Adrenal gland (tissue), 12 donors: ENCODE results near the gene COL3A1. TPM values are rescaled to one million over a fixed set of nuclear protein-coding genes. Genes with fewer than 3 reads are reported as not detected.

Experiments
- DNase-seq, 7 donors: peaks; one replicate each; pipeline ENCODE4 v3.0.0-alpha.2; 2019 to 2020
- H3K27ac ChIP-seq, 5 donors: fragments of 200-600 bp; sonication (generic) in 4 of 5; 1 replicate in 3 of 5; 2 replicates in 2 of 5; pipeline versions ENCODE4 v1.5.1 to v1.8.0; 2016 to 2020; ENCODE audit warnings: mild to moderate bottlenecking in 1 of 5
- H3K27me3 ChIP-seq: fragments of 200-600 bp; 2 replicates; pipeline ENCODE4 v1.8.0; 2021
- H3K36me3 ChIP-seq, 2 donors: fragments of 200-600 bp; replicated peaks in 1 of 2; 1 replicate in 1 of 2; 2 replicates in 1 of 2; pipeline versions ENCODE4 v1.5.1 to v1.8.0; 2018 to 2022
- H3K4me1 ChIP-seq, 2 donors: fragments of 200-600 bp; replicated peaks in 1 of 2; 1 replicate in 1 of 2; 2 replicates in 1 of 2; pipeline versions ENCODE4 v1.5.1 to v1.8.0; 2018 to 2021
- H3K4me3 ChIP-seq, 4 donors: fragments of 200-600 bp; sonication (generic) in 3 of 4; one replicate each; pipeline ENCODE4 v1.5.1; 2016 to 2018
- H3K9me3 ChIP-seq, 3 donors: fragments of 200-600 bp; sonication (generic) in 1 of 3; replicated peaks in 1 of 3; 1 replicate in 2 of 3; 2 replicates in 1 of 3; pipeline versions ENCODE4 v1.5.1 to v1.8.0; 2016 to 2021
- POLR2A ChIP-seq, 2 donors: fragments of 450-650 bp; IDR thresholded peaks; one replicate each; pipeline ENCODE4 v1.6.1; 2017; ENCODE audit warnings: antibody characterized with exemption in 2 of 2, mild to moderate bottlenecking in 2 of 2, moderate library complexity in 1 of 2
- WGBS, 4 donors: extraction: QIAGEN DNeasy Blood & Tissue Kit in 2 of 4; methylation state at CpG; one replicate each; pipeline versions ENCODE4 v1.1.5 to v1.1.7; 2013 to 2017; 5-methylcytosine and 5-hydroxymethylcytosine counted together
- intact Hi-C, 2 donors: fragments of 100-400 bp; cut with DNase I; formaldehyde crosslinking; loops; one replicate each; pipeline versions ENCODE4 v1.14.1 to v1.15.0; 2022 to 2023
- polyA plus RNA-seq, 3 donors: library from polyadenylated mRNA; stranded (reverse); fragments of 200-250 nt in 2 of 3; fragments of 350-450 nt in 1 of 3; fragmentation: Illumina TruSeq in 1 of 3; extraction: RNeasy Lipid Tissue Mini Kit (QIAGEN cat#74804) in 1 of 3; gene quantifications; one replicate each; pipeline ENCODE4 v1.2.3, GENCODE V29; 2013 to 2014
- total RNA-seq, 9 donors: library from RNA; depleted of rRNA in 4 of 9; stranded (reverse); fragments of >200 nt in 4 of 9; fragments of 120-200 nt in 1 of 9; fragmentation: NEBNext Ultra II Directional in 1 of 9; extraction: Animal tissue kit (Norgen Biotek cat#: 25700) in 1 of 9; gene quantifications; one replicate each; pipeline versions ENCODE4 v1.1.0 to v1.2.4, GENCODE V29; 2013 to 2023
- TF ChIP-seq, protein P1 (sequence below), 6 experiments: fragments of 450-650 bp in 4 of 6; fragments of 200-600 bp in 2 of 6; sonication (generic) in 1 of 6; IDR thresholded peaks; 1 replicate in 5 of 6; 2 replicates in 1 of 6; pipeline versions ENCODE4 v1.5.1 to v1.8.0; 2016 to 2021; ENCODE audit warnings: antibody characterized with exemption in 6 of 6, mild to moderate bottlenecking in 2 of 6, moderate library complexity in 1 of 6
- donor health status: healthy with polysubstance abuse.
- donor health status: Bipolar disorder and iron deficiency.
- donor health status: DM: yes; HTN: yes; CAD: no.
- donor health status: DM: no; HTN: no; CAD: no.
- donor health status: DM: no; HTN: no; CAD: no.
- donor health status: DM: yes; HTN: yes; CAD: no.

Gene COL3A1
- total and polyA plus RNA-seq, 12 donors, result 48.4 to 465 (median 173) TPM

DNA sequence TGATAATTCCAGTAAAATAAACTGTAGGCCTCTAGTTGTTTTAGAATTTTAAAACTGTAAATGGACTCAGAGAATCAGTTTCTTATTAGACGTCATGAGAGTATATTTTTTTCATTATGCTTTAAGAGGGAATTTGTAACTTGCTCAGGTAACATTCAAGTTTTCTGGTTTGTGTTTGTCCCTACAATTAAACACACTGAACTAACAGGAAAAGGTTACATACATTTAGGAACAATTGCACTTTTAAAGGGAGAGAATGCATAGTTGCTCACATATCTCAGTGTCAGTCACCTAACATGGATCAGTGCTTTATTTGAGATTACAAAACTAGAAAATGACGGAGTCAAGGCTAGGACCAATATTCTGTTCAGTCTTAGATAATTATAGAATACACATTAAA is 3.1 kb downstream of the COL3A1 start:
- H3K9me3 ChIP-seq, result peaks cover 0 to 3% (median 0%) of the 10 kb centered on the region in 3 donors
- no peaks in the 10 kb centered on the region for H3K27me3 ChIP-seq
- intact Hi-C loops, result no loop called here
- no peak for TF ChIP-seq POLR2A (IDR thresholded peaks at IDR 0.05)
- TF ChIP-seq, protein P1, sequence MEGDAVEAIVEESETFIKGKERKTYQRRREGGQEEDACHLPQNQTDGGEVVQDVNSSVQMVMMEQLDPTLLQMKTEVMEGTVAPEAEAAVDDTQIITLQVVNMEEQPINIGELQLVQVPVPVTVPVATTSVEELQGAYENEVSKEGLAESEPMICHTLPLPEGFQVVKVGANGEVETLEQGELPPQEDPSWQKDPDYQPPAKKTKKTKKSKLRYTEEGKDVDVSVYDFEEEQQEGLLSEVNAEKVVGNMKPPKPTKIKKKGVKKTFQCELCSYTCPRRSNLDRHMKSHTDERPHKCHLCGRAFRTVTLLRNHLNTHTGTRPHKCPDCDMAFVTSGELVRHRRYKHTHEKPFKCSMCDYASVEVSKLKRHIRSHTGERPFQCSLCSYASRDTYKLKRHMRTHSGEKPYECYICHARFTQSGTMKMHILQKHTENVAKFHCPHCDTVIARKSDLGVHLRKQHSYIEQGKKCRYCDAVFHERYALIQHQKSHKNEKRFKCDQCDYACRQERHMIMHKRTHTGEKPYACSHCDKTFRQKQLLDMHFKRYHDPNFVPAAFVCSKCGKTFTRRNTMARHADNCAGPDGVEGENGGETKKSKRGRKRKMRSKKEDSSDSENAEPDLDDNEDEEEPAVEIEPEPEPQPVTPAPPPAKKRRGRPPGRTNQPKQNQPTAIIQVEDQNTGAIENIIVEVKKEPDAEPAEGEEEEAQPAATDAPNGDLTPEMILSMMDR (IDR thresholded peaks at IDR 0.05), result no peak
- H3K4me1 ChIP-seq, result peaks cover 0 to 2% of the 10 kb centered on the region in 2 donors
- no peaks in the 10 kb centered on the region for H3K36me3 ChIP-seq
- no peak for DNase-seq
- H3K27ac ChIP-seq, result peak overlapping the region in 1 of 5 donors; percentile 59
- H3K4me3 ChIP-seq, result peak overlapping the region in 1 of 4 donors; percentile 50
- WGBS, 4 donors, result 55 to 83% (median 65%) methylated on average over 2 of the region's 2 CpGs

DNA sequence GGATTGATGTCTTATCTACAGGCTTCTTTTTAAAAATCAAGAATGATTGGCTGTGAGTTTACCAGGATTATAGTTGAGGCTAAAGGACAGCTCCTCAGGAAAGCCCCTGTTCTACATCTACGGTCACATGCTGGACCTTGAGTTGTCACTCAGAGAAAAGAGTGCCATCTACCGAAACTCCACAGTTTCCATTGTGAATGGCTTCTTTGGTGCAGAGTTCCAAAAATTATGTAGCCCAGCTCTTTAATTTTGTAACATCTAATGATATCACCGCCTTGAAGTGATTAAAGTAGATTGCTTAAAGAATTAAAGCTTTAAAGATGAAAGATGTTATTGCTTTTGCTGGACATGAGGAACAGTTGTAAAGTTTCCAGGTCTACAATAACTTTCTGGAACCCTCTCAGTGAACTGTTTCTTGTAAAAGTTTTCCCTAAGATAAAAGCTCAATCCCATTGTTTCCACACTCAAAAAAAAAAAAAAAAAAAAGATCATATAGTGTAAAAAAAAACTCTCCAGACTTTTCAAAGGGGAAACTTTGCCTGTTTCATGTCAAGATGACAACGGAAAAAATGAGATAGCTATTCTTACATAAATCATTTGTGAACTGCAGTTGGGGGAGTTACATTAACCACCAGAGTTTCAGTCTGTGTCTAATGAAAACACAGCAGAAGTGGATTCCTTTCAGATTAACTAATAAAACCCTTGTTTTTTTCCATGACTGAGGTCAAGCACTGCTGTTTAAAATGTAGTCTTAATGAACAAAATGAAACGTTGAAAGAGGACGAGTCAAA is 4.3 kb downstream of the COL3A1 start:
- H3K4me3 ChIP-seq, result peak overlapping the region in 1 of 4 donors; percentile 50
- DNase-seq, result peak in 1 of 7 donors; percentile 14
- intact Hi-C loops, result no loop called here
- WGBS, 4 donors, result 17 to 32% (median 26%) methylated on average over 6 of the region's 6 CpGs
- peaks cover 0 to 3% (median 0%) of the 10 kb centered on the region in 3 donors for H3K9me3 ChIP-seq
- peak overlapping the region in 3 of 5 donors; percentile 20 to 59 (median 50) for H3K27ac ChIP-seq
- H3K36me3 ChIP-seq, result no peaks in the 10 kb centered on the region
- no peak for TF ChIP-seq POLR2A (IDR thresholded peaks at IDR 0.05)
- TF ChIP-seq, protein P1 (IDR thresholded peaks at IDR 0.05), result no peak
- H3K4me1 ChIP-seq, result peaks cover 0 to 2% of the 10 kb centered on the region in 2 donors
- no peaks in the 10 kb centered on the region for H3K27me3 ChIP-seq

DNA sequence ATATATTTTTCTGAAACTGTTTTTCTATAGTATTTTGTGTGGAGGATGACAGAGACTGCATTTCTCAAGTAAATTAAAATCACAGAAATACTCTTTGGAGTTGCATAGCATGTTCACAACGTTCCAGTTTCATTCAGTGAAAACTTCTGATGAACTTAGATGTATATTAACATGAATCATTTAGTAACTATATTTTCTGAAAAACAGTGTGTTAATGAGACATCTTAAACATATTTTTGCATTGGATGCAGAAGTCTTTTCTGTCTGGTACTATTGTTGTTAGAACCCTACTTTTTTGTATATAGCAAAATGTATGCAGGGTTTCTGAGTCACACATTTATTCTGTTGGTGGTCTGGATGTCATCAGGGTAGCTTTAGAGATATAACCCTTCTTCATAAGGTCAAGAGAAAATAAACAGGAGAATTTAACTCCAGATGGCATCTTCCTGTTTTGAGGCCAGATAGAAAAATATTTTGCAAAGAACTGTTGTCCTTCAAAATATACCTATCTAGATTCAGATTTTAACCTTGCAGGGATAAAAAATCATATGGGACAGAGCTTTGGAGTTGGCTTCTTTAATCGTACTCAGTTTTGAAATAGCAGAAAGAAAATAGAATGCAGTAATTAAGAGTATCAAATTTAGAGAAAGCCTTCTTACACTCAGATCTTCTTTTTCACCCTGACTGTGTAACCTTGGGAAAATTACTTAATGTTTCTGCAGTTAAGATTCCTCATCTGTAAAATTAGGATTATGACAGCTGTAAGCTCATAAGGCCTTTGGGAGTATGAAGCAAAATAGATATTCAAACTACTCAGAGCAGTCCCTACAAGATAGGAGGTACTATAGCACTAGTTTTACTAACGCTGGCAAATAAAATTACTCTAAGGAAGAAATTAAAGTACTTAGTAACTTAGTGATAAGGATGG is 5.3 kb downstream of the COL3A1 start:
- 43 to 47% (median 45%) methylated on average over 3 of the region's 3 CpGs for WGBS, 4 donors
- Histone ChIP-seq H3K27me3 (no peaks in the 10 kb centered on the region), H3K27ac (peak overlapping the region in 2 of 5 donors; percentile 50 to 59), H3K4me1 (peaks cover 0 to 2% of the 10 kb centered on the region in 2 donors), H3K9me3 (peaks cover 0 to 3% (median 0%) of the 10 kb centered on the region in 3 donors), H3K36me3 (no peaks in the 10 kb centered on the region), H3K4me3 (peak overlapping the region in 1 of 4 donors; percentile 50)
- DNase-seq, result no peak
- intact Hi-C loops, result no loop called here
- TF ChIP-seq, protein P1 (IDR thresholded peaks at IDR 0.05), result no peak
